Neural progenitor cell (in vitro differentiated cells): ENCODE measurements around the gene BMF.
"Not testable (repeated sequence)": the region's sequence is repeated elsewhere in the genome, so short reads cannot be mapped to it uniquely, and the experiment has no call there.

Experiments
- CTCF ChIP-seq: fragments of 200-600 bp; sonication (generic); IDR thresholded peaks from 2 replicates; pipeline ENCODE4 v1.5.1; 2017; ENCODE audit warnings: antibody characterized with exemption, mild to moderate bottlenecking
- EZH2 ChIP-seq: fragments of 200-600 bp; sonication (generic); IDR thresholded peaks from 2 replicates; pipeline ENCODE4 v1.6.1; 2017; ENCODE audit warnings: antibody characterized with exemption, mild to moderate bottlenecking, moderate library complexity
- EZH2phosphoT487 ChIP-seq: fragments of 200-600 bp; sonication (generic); IDR thresholded peaks from 2 replicates; pipeline ENCODE4 v1.6.1; 2017; ENCODE audit warnings: antibody characterized with exemption

GRCh38 chr15:40124807-40125285, 16.2 kb upstream of the BMF start:
- not testable (repeated sequence) for TF ChIP-seq CTCF, EZH2, EZH2phosphoT487
